ENCODE data around the gene AOPEP.

AOPEP gene

GRCh38 chr9:94719878-94720277 is 6.6 kb upstream of the AOPEP start:
- DNase-seq, result no peak

- no peak for DNase-seq
These were observed 5.5 kb upstream of the AOPEP start for GRCh38 chr9:94720846-94721549.

- DNase-seq, result no peak
These were observed 4.7 kb upstream of the AOPEP start for GRCh38 chr9:94721754-94722153.

GRCh38 chr9:94725293-94725692 is 1.2 kb upstream of the AOPEP start:
- DNase-seq, result no peak

GRCh38 chr9:94728719-94729118 is 2.2 kb downstream of the AOPEP start:
- DNase-seq, result no peak

- DNase-seq, result no peak
These were observed 2.7 kb downstream of the AOPEP start for GRCh38 chr9:94729199-94729598.

GRCh38 chr9:94734054-94734754 is 7.7 kb downstream of the AOPEP start:
- peak; percentile 90 for DNase-seq

GRCh38 chr9:94736759-94737158 is 10.3 kb downstream of the AOPEP start:
- no peak for DNase-seq

GRCh38 chr9:94740145-94740840 is 13.8 kb downstream of the AOPEP start:
- no peak for DNase-seq

GRCh38 chr9:94741866-94742265 is 15.4 kb downstream of the AOPEP start:
- no peak for DNase-seq

GRCh38 chr9:94743035-94743954 is 16.8 kb downstream of the AOPEP start:
- no peak for DNase-seq

GRCh38 chr9:94745806-94746540 is 19.5 kb downstream of the AOPEP start:
- DNase-seq, result no peak

GRCh38 chr9:94746541-94747370 is 20.3 kb downstream of the AOPEP start:
- DNase-seq, result no peak

GRCh38 chr9:94754976-94755475 is 28.5 kb downstream of the AOPEP start:
- DNase-seq, result no peak

- DNase-seq, result no peak
These were observed 30.7 kb downstream of the AOPEP start for GRCh38 chr9:94757158-94757557.

- DNase-seq, result no peak
These were observed 31.5 kb downstream of the AOPEP start for GRCh38 chr9:94758031-94758430.

- DNase-seq, result no peak
These were observed 32.4 kb downstream of the AOPEP start for GRCh38 chr9:94758880-94759279.

GRCh38 chr9:94760010-94760409 is 33.5 kb downstream of the AOPEP start:
- no peak for DNase-seq

- no peak for DNase-seq
These were observed 34.2 kb downstream of the AOPEP start for GRCh38 chr9:94760660-94761059.

GRCh38 chr9:94761481-94761880 is 35.0 kb downstream of the AOPEP start:
- no peak for DNase-seq

Measured in GF-D8 (cell line).